Measurements from ENCODE around the gene C5orf58.

Gene C5orf58

GRCh38 chr5:170223906-170224305, 8.9 kb upstream of the C5orf58 start:
- TF ChIP-seq CTCF (IDR thresholded peaks at IDR 0.05; ENCODE audit: low read depth, low read length): no peak
- Histone ChIP-seq H3K9me3 (ENCODE audit: severe bottlenecking) (no peaks in the 10 kb centered on the region), H3K36me3 (no peaks in the 10 kb centered on the region), H3K27ac (no peak overlapping the region), H3K4me3 (ENCODE audit: low read depth, low read length) (no peak overlapping the region), H3K27me3 (ENCODE audit: insufficient read depth, low read depth, severe bottlenecking) (peaks cover 65% of the 10 kb centered on the region)
- no peak for DNase-seq

- H3K9me3 ChIP-seq (ENCODE audit: severe bottlenecking): no peaks in the 10 kb centered on the region
These were observed 7.3 kb upstream of the C5orf58 start for GRCh38 chr5:170225326-170226128.

GRCh38 chr5:170226129-170226615, 6.6 kb upstream of the C5orf58 start:
- no peak for TF ChIP-seq CTCF (IDR thresholded peaks at IDR 0.05; ENCODE audit: low read depth, low read length)
- H3K36me3 ChIP-seq: no peaks in the 10 kb centered on the region
- no peaks in the 10 kb centered on the region for H3K9me3 ChIP-seq (ENCODE audit: severe bottlenecking)
- H3K27ac ChIP-seq: no peak overlapping the region
- peaks cover 60% of the 10 kb centered on the region for H3K27me3 ChIP-seq (ENCODE audit: insufficient read depth, low read depth, severe bottlenecking)
- no peak overlapping the region for H3K4me3 ChIP-seq (ENCODE audit: low read depth, low read length)
- no peak for DNase-seq

More at GRCh38 chr5:170225326-170226128, 7.3 kb upstream of the C5orf58 start:
- peak; percentile 43; the same call in 1 of the 2 replicates for TF ChIP-seq CTCF (IDR thresholded peaks at IDR 0.05; ENCODE audit: low read depth, low read length)
- peak; percentile 42 for DNase-seq
- no peaks in the 10 kb centered on the region for H3K36me3 ChIP-seq
- no peak overlapping the region for H3K4me3 ChIP-seq (ENCODE audit: low read depth, low read length)
- no peak overlapping the region for H3K27ac ChIP-seq
- H3K27me3 ChIP-seq (ENCODE audit: insufficient read depth, low read depth, severe bottlenecking): peaks cover 64% of the 10 kb centered on the region

GRCh38 chr5:170226661-170227060, 6.1 kb upstream of the C5orf58 start:
- no peak for TF ChIP-seq CTCF (IDR thresholded peaks at IDR 0.05; ENCODE audit: low read depth, low read length)
- Histone ChIP-seq H3K9me3 (ENCODE audit: severe bottlenecking) (no peaks in the 10 kb centered on the region), H3K4me3 (ENCODE audit: low read depth, low read length) (no peak overlapping the region), H3K27me3 (ENCODE audit: insufficient read depth, low read depth, severe bottlenecking) (peaks cover 60% of the 10 kb centered on the region), H3K36me3 (no peaks in the 10 kb centered on the region), H3K27ac (no peak overlapping the region)
- DNase-seq: no peak

- no peak for TF ChIP-seq CTCF (IDR thresholded peaks at IDR 0.05; ENCODE audit: low read depth, low read length)
- DNase-seq: no peak
- Histone ChIP-seq H3K4me3 (ENCODE audit: low read depth, low read length) (no peak overlapping the region), H3K9me3 (ENCODE audit: severe bottlenecking) (no peaks in the 10 kb centered on the region), H3K27ac (no peak overlapping the region), H3K36me3 (no peaks in the 10 kb centered on the region), H3K27me3 (ENCODE audit: insufficient read depth, low read depth, severe bottlenecking) (peaks cover 60% of the 10 kb centered on the region)
These were observed 3.9 kb upstream of the C5orf58 start for GRCh38 chr5:170228762-170229435.
